HepG2 (cell line): Measurements from ENCODE around the gene GNAI2. TPM values are rescaled to one million over a fixed set of nuclear protein-coding genes. Genes with fewer than 3 reads are reported as not detected.

Source experiments
- ASH2L ChIP-seq: fragments of 300-600, 200-600 bp; sonication (generic); IDR thresholded peaks from 2 replicates; pipeline ENCODE4 v1.7.0; 2017; ENCODE audit warnings: low read depth, mild to moderate bottlenecking, moderate library complexity, mixed read lengths, low read length; ENCODE audit not compliant: insufficient read length
- E2F2 ChIP-seq: sonication (generic); formaldehyde crosslinking; IDR thresholded peaks from 2 replicates; pipeline ENCODE4 v1.4.0; 2020; ENCODE audit warnings: missing genetic modification reagents, borderline replicate concordance
- E2F5 ChIP-seq: sonication (generic); formaldehyde crosslinking; conservative IDR thresholded peaks from 2 replicates; pipeline ENCODE4 v1.4.0; 2020; ENCODE audit warnings: missing genetic modification reagents
- FOXK2 ChIP-seq: fragments of 450-650 bp; IDR thresholded peaks from 2 replicates; pipeline ENCODE4 v1.6.1; 2016
- GPN1 ChIP-seq: sonication (generic); formaldehyde crosslinking; IDR thresholded peaks from 2 replicates; pipeline ENCODE4 v1.5.1; 2020; ENCODE audit warnings: missing genetic modification reagents, borderline replicate concordance
- HMG20B ChIP-seq: conservative IDR thresholded peaks from 2 replicates; pipeline ENCODE4 v1.6.1; 2016; ENCODE audit warnings: missing genetic modification reagents, missing compliant biosample characterization
- HOMEZ ChIP-seq: IDR thresholded peaks from 2 replicates; pipeline ENCODE4 v1.6.1; 2016; ENCODE audit warnings: low read depth
- ISX ChIP-seq: sonication (generic); formaldehyde crosslinking; conservative IDR thresholded peaks from 2 replicates; pipeline ENCODE4 v1.5.0; 2020; ENCODE audit warnings: missing genetic modification reagents
- KDM3A ChIP-seq: IDR thresholded peaks from 2 replicates; pipeline ENCODE4 v1.6.1; 2018; ENCODE audit warnings: low read depth, missing compliant biosample characterization
- KLF15 ChIP-seq: sonication (generic); formaldehyde crosslinking; IDR thresholded peaks from 2 replicates; pipeline ENCODE4 v1.8.1; 2023; ENCODE audit warnings: borderline replicate concordance, mild to moderate bottlenecking, inconsistent platforms, missing genetic modification reagents, mixed read lengths
- ONECUT2 ChIP-seq: sonication (generic); formaldehyde crosslinking; IDR thresholded peaks from 2 replicates; pipeline ENCODE4 v1.4.0; 2020; ENCODE audit warnings: missing genetic modification reagents
- PRPF4 ChIP-seq: fragments of 200-400 bp; formaldehyde crosslinking; IDR thresholded peaks from 2 replicates; pipeline ENCODE4 v1.6.1; 2016; ENCODE audit warnings: low read length, low read depth; ENCODE audit not compliant: poor library complexity, severe bottlenecking
- SIN3A ChIP-seq: IDR thresholded peaks from 2 replicates; pipeline ENCODE4 v1.6.1; 2011; ENCODE audit warnings: low read depth, mild to moderate bottlenecking, control low read depth, low read length, borderline replicate concordance
- SRSF4 ChIP-seq: fragments of 200-400 bp; formaldehyde crosslinking; IDR thresholded peaks from one replicate; pipeline ENCODE4 v1.6.1; 2018; ENCODE audit warnings: mild to moderate bottlenecking, low read depth, low read length, moderate library complexity; ENCODE audit not compliant: poor library complexity, severe bottlenecking
- TAF15 ChIP-seq: fragments of 200-400 bp; formaldehyde crosslinking; IDR thresholded peaks from one replicate; pipeline ENCODE4 v1.6.1; 2018; ENCODE audit warnings: mild to moderate bottlenecking, low read depth, low read length; ENCODE audit not compliant: poor library complexity, severe bottlenecking
- ZBTB38 ChIP-seq: sonication (generic); formaldehyde crosslinking; IDR thresholded peaks from 2 replicates; pipeline ENCODE4 v1.5.1; 2020; ENCODE audit warnings: mild to moderate bottlenecking, missing genetic modification reagents
- ZNF296 ChIP-seq: sonication (generic); formaldehyde crosslinking; conservative IDR thresholded peaks from 2 replicates; pipeline ENCODE4 v1.5.0; 2020; ENCODE audit warnings: mild to moderate bottlenecking, missing genetic modification reagents
- ZNF337 ChIP-seq: sonication (generic); formaldehyde crosslinking; IDR thresholded peaks from 2 replicates; pipeline ENCODE4 v1.5.1; 2020; ENCODE audit warnings: missing genetic modification reagents, low read depth, mild to moderate bottlenecking, borderline replicate concordance
- ZNF451 ChIP-seq: sonication (generic); formaldehyde crosslinking; IDR thresholded peaks from 2 replicates; pipeline ENCODE4 v1.5.0; 2020; ENCODE audit warnings: mild to moderate bottlenecking, missing genetic modification reagents
- ZNF557 ChIP-seq: sonication (generic); formaldehyde crosslinking; IDR thresholded peaks from 2 replicates; pipeline ENCODE4 v1.4.0; 2020; ENCODE audit warnings: missing genetic modification reagents
- ZNF570 ChIP-seq: sonication (generic); formaldehyde crosslinking; IDR thresholded peaks from 2 replicates; pipeline ENCODE4 v1.4.0; 2020; ENCODE audit warnings: mild to moderate bottlenecking, missing genetic modification reagents, borderline replicate concordance
- ZNF674 ChIP-seq: sonication (generic); formaldehyde crosslinking; IDR thresholded peaks from 2 replicates; pipeline ENCODE4 v1.5.0; 2020; ENCODE audit warnings: low read depth, mild to moderate bottlenecking, missing genetic modification reagents
- ZNF839 ChIP-seq: sonication (generic); formaldehyde crosslinking; IDR thresholded peaks from 2 replicates; pipeline ENCODE4 v1.4.0; 2020; ENCODE audit warnings: missing genetic modification reagents, mild to moderate bottlenecking, borderline replicate concordance
- ZNF883 ChIP-seq: sonication (generic); formaldehyde crosslinking; IDR thresholded peaks from 2 replicates; pipeline ENCODE4 v1.5.1; 2020; ENCODE audit warnings: mild to moderate bottlenecking, missing genetic modification reagents; ENCODE audit errors: not compliant biosample characterization
- ZUFSP ChIP-seq: sonication (generic); formaldehyde crosslinking; IDR thresholded peaks from 2 replicates; pipeline ENCODE4 v1.9.0; 2021; ENCODE audit warnings: missing genetic modification reagents, mild to moderate bottlenecking, borderline replicate concordance
- polyA plus RNA-seq, 8 experiments: library from polyadenylated mRNA; depleted of rRNA in 3 of 8; stranded (reverse) in 7 of 8; unstranded in 1 of 8; fragments of >200 nt; fragmentation: Illumina TruSeq in 4 of 8; extraction: Trizol in 4 of 8; gene quantifications; 2 replicates each; pipeline versions ENCODE4 v1.2.1 to v1.2.3, GENCODE V29; 2011 to 2016; ENCODE audit warnings: low read depth in 4 of 8, missing spikeins in 1 of 8, mixed read lengths in 1 of 8; ENCODE audit not compliant: insufficient read depth in 1 of 8
- total RNA-seq, 5 experiments: library from RNA; depleted of rRNA; stranded (reverse); fragments of >200 nt; fragmentation: Illumina TruSeq; extraction: Trizol; gene quantifications; 2 replicates each; pipeline ENCODE4 v1.2.3, GENCODE V29; 2016; ENCODE audit warnings: low read depth in 1 of 5

Gene GNAI2
- total and polyA plus RNA-seq, 2 of the 13 experiments (the other 11 are each of a cell fraction or from before 2014, with no cell fraction given), result 51.1 to 66.2 TPM

GRCh38 chr3:50227390-50228183, 8.4 kb upstream of the GNAI2 start (continued):
- no peak for TF ChIP-seq GPN1 (CRISPR knock-in tag)
- no peak for TF ChIP-seq ZNF570 (CRISPR knock-in tag)
- peak; percentile 7; the same call in 1 of the 2 replicates for TF ChIP-seq ZBTB38
- no peak for TF ChIP-seq FOXK2
- TF ChIP-seq E2F5 (CRISPR knock-in tag), result peak; percentile 88
- no peak for TF ChIP-seq ZUFSP (CRISPR knock-in tag)
- no peak for TF ChIP-seq TAF15
- 0 out of 2 replicates have a peak, but pooled peaks have one; percentile 40 for TF ChIP-seq ZNF557 (CRISPR knock-in tag)
- no peak for TF ChIP-seq ZNF451 (CRISPR knock-in tag)
- TF ChIP-seq PRPF4, result no peak
- TF ChIP-seq KLF15 (CRISPR knock-in tag), result no peak
- TF ChIP-seq SIN3A, result peak; percentile 68; the same call in 1 of the 2 replicates
- no peak for TF ChIP-seq HMG20B
- TF ChIP-seq ZNF839, result no peak; the same call in 1 of the 2 replicates
- TF ChIP-seq ZNF337 (CRISPR knock-in tag), result no peak
- TF ChIP-seq HOMEZ, result no peak; the same call in 1 of the 2 replicates
- peak; percentile 31; the same call in 1 of the 2 replicates for TF ChIP-seq E2F2 (CRISPR knock-in tag)
- TF ChIP-seq KDM3A, result peak; percentile 75; the same call in 1 of the 2 replicates
- TF ChIP-seq SRSF4, result no peak
- TF ChIP-seq ZNF296, result no peak
- TF ChIP-seq ONECUT2 (CRISPR knock-in tag), result no peak
- peak; percentile 19 for TF ChIP-seq ASH2L
- TF ChIP-seq ZNF674 (CRISPR knock-in tag), result no peak
- no peak for TF ChIP-seq ISX (CRISPR knock-in tag)
- no peak for TF ChIP-seq ZNF883 (CRISPR knock-in tag)
